Ishikawa (cell line): ENCODE data around the gene DGKZ.

ENCODE experiments used
- CEBPB ChIP-seq: IDR thresholded peaks from 2 replicates; pipeline ENCODE4 v1.6.1; 2012
- EP300 ChIP-seq: IDR thresholded peaks from 2 replicates; pipeline ENCODE4 v1.6.1; 2012; ENCODE audit warnings: borderline replicate concordance
- FOXM1 ChIP-seq: IDR thresholded peaks from 2 replicates; pipeline ENCODE4 v1.6.1; 2012; ENCODE audit warnings: low read depth, borderline replicate concordance
- RAD21 ChIP-seq: IDR thresholded peaks from 2 replicates; pipeline ENCODE4 v1.6.1; 2012; ENCODE audit warnings: low read depth
- TAF1 ChIP-seq: IDR thresholded peaks from 2 replicates; pipeline ENCODE4 v1.6.1; 2012; ENCODE audit warnings: low read depth, mild to moderate bottlenecking
- YY1 ChIP-seq: IDR thresholded peaks from 2 replicates; pipeline ENCODE4 v1.6.1; 2012; ENCODE audit warnings: low read depth
- TF ChIP-seq, protein P1 (sequence below): IDR thresholded peaks from 2 replicates; pipeline ENCODE4 v1.6.1; 2012; ENCODE audit warnings: low read depth, mild to moderate bottlenecking

GRCh38 chr11:46336563-46337180 is 10.6 kb upstream of the DGKZ start:
- TF ChIP-seq RAD21: no peak
- TF ChIP-seq TAF1: no peak
- TF ChIP-seq, protein P1, sequence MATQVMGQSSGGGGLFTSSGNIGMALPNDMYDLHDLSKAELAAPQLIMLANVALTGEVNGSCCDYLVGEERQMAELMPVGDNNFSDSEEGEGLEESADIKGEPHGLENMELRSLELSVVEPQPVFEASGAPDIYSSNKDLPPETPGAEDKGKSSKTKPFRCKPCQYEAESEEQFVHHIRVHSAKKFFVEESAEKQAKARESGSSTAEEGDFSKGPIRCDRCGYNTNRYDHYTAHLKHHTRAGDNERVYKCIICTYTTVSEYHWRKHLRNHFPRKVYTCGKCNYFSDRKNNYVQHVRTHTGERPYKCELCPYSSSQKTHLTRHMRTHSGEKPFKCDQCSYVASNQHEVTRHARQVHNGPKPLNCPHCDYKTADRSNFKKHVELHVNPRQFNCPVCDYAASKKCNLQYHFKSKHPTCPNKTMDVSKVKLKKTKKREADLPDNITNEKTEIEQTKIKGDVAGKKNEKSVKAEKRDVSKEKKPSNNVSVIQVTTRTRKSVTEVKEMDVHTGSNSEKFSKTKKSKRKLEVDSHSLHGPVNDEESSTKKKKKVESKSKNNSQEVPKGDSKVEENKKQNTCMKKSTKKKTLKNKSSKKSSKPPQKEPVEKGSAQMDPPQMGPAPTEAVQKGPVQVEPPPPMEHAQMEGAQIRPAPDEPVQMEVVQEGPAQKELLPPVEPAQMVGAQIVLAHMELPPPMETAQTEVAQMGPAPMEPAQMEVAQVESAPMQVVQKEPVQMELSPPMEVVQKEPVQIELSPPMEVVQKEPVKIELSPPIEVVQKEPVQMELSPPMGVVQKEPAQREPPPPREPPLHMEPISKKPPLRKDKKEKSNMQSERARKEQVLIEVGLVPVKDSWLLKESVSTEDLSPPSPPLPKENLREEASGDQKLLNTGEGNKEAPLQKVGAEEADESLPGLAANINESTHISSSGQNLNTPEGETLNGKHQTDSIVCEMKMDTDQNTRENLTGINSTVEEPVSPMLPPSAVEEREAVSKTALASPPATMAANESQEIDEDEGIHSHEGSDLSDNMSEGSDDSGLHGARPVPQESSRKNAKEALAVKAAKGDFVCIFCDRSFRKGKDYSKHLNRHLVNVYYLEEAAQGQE: no peak
- TF ChIP-seq YY1: no peak
- TF ChIP-seq CEBPB: no peak
- no peak for TF ChIP-seq FOXM1
- TF ChIP-seq EP300: no peak
